GM10847 (cell line): ENCODE results near the gene SYNPO2L.
"Not testable (repeated sequence)": the region's sequence is repeated elsewhere in the genome, so short reads cannot be mapped to it uniquely, and the experiment has no call there.

Experiments
- POLR2A ChIP-seq: IDR thresholded peaks from 2 replicates; pipeline ENCODE4 v1.6.1; 2011; ENCODE audit not compliant: insufficient read length; ENCODE audit errors: extremely low read depth

Gene SYNPO2L, protein sequence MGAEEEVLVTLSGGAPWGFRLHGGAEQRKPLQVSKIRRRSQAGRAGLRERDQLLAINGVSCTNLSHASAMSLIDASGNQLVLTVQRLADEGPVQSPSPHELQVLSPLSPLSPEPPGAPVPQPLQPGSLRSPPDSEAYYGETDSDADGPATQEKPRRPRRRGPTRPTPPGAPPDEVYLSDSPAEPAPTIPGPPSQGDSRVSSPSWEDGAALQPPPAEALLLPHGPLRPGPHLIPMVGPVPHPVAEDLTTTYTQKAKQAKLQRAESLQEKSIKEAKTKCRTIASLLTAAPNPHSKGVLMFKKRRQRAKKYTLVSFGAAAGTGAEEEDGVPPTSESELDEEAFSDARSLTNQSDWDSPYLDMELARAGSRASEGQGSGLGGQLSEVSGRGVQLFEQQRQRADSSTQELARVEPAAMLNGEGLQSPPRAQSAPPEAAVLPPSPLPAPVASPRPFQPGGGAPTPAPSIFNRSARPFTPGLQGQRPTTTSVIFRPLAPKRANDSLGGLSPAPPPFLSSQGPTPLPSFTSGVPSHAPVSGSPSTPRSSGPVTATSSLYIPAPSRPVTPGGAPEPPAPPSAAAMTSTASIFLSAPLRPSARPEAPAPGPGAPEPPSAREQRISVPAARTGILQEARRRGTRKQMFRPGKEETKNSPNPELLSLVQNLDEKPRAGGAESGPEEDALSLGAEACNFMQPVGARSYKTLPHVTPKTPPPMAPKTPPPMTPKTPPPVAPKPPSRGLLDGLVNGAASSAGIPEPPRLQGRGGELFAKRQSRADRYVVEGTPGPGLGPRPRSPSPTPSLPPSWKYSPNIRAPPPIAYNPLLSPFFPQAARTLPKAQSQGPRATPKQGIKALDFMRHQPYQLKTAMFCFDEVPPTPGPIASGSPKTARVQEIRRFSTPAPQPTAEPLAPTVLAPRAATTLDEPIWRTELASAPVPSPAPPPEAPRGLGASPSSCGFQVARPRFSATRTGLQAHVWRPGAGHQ

DNA sequence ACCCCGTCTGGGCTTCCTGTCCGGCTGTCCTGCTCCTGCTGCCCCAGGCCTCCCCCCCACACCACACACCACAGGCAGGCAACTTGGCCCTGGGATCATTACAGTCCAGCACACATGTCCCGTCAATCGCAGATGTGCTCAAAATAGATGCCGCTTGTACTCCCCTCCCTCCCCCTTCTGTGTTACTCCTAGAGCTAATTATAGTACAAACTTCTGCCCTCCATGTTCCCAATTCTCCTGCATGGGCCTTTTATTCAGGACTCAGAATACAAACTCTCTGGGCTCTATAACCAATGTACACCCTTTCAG, at the start of gene SYNPO2L:
SYNPO2L (minus strand) TSS at position 40 of the 309 bp plus-strand sequence. CDS start 107 bp downstream, outside the sequence.
- TF ChIP-seq POLR2A: no peak

DNA sequence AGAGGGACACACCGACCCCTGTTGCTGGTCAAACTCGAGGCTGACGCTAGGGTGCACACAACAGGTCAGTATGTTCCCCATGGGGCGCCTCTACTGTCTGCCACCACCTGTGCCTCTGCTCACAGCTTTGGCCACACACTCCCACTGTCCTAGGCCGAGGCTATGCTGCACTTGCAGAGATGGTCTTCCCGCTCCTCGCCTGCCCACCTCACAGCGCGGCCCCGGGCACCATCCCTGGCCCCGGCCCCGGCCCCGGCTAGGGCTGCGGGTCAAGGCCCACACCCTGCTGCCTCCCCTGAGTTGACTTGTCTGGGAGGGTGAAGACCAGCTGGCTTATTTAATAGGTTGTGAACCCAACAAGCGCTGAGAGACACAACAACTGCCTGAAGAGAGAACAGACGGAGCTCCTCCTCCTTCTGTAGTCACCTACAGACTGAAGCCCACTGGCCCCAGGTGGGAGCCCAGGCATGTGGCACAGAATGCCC, 41.9 kb upstream of the SYNPO2L start, which contains the start of gene AGAP5:
AGAP5 (minus strand) TSS at position 435 of the 485 bp plus-strand sequence; CDS start at position 81, 354 bp downstream.
- TF ChIP-seq POLR2A: not testable (repeated sequence)

DNA sequence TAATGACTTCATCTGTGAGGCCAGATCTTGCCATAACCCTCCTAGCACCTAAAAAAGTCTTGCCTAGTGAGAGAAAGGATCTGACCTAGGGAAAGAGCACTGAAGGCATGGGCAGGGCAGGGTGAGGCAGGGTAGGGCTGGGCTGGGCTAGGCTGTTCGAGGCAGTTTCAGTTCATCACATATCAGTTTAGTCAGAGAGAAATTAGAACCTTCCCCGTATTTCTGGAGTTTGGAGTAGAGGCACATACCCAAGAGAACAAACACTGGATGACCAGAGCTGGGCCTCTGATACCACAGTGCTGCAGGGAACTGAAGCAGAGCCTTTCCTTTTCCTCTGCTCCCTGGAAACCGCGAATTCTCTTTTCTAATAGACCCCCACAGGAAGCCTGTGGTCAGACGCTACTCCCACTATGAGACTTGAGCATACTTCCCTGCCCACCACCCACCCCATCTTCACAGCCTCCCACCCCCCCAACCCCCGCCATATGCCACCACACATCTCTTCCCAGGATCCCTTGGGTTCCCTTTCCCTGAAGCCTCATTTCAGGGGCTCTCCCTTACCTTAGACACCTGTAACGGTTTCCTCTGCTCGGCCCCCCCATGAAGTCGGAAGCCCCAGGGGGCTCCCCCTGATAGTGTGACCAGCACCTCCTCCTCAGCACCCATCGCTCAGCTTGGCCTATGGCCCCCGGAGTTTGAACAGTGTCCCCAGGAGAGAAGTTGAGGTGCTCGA, 406 bp downstream of the SYNPO2L start:
- no peak for TF ChIP-seq POLR2A

DNA sequence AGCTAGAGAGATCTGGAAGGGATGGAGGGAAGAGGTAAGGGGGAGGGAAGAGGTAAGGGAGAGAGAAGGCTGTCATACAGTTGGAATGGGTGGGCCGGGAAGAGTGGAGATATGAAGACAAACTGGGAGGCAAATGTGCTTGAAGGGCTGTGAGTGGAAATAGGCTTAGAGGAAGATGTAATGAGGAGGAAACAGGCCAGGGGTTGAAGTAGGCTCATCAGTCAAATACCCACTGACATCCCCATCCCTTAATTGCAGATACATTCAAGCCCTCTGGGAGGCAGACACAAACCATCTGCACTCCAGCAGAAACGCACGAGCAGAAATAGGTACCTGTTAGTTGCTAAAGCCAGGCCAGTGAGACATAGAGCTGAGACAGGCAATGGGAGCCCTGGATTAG, 2.1 kb downstream of the SYNPO2L start:
- TF ChIP-seq POLR2A: no peak

DNA sequence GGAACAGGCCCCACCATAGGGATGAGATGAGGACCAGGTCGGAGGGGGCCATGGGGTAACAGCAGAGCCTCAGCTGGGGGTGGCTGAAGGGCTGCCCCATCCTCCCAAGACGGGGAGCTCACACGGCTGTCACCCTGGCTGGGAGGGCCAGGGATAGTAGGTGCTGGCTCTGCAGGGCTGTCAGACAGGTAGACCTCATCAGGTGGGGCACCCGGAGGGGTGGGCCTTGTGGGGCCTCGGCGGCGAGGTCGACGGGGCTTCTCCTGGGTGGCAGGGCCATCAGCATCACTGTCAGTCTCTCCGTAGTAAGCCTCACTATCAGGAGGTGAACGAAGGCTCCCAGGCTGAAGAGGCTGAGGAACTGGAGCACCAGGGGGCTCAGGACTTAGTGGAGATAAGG, 2.6 kb downstream of the SYNPO2L start:
- TF ChIP-seq POLR2A: no peak

DNA sequence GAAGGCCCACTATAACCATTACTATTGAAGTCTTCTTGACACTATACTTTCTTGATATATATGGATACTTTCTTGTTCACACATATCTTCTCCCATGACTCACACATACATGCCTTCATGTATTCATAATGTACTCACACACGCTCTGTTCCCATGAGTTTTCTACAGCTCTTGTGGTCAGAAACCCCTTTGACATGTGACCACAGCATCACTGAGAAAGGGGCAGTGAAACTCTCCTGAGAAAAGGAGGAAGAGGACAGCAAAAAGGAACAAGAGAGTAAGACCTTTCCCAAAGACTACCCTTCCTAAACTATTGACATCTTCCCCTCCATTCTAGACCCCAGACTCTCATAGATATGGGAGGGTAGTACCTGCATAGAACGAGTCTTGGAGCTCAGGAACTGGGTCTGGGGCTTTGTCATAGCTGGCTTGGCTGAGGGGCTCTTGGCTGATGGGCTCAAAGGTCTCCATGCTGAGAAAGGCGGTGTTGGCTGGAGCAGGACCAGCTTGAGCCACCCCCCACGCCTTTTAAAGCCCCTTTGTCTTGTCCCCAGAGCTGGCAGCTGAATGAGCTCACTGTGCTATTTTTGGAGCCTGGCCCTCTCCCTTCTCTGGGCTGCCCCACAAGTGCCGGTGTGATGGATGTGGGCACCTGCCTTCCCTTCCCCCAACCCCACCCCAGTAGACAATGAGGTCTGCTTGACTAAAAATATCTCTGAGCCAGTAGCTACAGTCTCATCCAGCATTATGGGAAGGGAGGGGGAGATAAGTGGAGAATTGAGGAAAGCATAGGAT, 5.1 kb downstream of the SYNPO2L start:
- TF ChIP-seq POLR2A: no peak

DNA sequence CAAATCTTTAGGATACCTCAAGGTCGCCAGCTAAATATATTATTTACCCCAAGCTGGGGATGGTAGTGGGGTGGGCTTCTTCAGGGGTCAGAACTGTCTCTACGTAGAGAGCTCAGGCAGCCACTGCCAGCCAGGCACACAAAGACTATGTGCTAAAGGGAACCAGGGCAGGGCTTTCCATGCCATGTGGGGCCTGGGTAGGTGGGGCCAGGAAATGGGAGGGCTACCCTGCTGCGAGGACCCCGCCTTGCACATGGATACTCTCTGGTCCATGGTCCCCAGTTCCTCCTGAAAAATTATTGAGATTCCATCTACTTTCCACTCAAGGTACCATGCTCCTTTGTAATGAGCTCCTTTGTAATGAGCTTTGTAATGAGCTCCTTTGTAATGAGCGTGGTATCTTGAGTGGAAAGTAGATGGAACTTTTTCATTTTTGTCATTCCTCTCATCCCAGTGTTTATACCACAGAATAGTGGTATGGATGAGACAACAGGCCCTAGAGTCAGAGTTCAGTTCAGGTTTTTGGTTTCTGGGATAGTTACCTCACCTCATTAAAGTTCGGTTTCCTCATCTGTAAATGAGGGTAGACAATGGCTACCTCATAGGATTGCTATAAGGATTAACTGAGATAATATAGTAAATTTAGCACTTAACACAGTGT, 5.8 kb downstream of the SYNPO2L start:
- TF ChIP-seq POLR2A: no peak

DNA sequence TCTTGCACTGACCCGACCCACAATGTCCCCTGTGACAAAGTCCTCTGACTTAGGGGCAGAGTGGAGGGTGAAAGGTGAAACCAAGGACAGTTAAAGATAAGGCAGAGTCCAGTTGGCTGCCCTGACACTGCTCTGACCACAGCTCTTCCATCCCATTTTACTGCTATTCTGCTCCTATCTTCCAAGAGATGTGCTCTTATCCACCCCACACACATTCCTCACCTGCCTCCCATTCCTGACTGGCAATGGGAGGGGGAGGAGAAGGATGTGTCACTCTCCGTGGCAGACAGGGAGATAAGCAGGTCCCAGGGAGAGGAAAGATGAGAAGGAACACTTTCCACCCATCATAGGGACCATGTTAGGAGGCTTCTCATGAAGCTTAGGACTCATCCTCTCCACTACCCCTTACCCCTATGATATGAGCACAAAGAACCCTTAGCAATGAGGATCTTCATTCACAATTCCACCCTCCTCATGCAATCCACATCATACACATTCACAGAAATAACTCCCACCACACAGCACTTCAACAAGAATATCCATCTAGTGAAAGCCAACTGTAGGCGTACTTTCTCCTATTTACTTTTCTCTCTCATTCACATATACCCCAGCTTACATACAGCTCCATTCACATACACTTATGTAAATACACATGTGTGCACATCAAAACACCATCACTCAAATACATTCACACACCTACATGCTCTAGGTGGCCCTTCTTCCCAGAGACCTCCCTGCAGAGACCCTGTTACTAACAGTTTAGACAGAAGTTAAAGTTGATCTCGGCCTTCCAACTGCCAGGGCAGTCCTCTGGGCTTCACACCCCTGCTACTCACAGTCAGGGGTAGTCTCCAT, 6.6 kb downstream of the SYNPO2L start:
- no peak for TF ChIP-seq POLR2A

DNA sequence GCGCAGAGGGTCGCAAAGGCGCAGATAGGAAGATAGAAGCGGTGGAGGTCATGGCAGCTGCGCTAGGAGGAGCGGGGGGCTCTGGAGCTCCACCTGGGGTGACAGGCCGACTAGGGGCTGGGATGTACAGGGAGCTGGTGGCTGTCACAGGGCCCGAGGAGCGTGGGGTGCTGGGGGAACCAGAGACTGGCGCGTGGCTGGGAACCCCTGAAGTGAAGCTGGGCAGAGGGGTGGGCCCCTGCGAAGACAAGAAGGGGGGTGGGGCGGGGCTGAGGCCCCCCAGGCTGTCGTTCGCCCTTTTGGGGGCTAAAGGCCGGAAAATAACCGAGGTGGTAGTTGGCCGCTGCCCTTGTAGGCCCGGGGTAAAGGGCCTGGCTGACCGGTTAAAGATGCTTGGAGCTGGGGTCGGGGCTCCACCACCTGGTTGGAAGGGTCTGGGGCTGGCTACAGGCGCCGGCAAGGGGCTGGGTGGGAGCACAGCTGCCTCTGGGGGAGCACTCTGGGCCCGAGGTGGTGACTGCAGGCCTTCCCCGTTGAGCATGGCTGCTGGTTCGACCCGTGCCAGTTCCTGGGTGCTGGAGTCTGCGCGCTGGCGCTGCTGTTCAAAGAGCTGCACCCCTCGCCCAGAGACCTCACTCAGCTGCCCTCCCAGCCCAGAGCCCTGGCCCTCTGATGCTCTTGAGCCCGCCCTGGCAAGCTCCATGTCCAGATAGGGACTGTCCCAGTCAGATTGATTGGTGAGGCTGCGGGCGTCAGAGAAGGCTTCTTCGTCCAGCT, 7.8 kb downstream of the SYNPO2L start:
- no peak for TF ChIP-seq POLR2A

DNA sequence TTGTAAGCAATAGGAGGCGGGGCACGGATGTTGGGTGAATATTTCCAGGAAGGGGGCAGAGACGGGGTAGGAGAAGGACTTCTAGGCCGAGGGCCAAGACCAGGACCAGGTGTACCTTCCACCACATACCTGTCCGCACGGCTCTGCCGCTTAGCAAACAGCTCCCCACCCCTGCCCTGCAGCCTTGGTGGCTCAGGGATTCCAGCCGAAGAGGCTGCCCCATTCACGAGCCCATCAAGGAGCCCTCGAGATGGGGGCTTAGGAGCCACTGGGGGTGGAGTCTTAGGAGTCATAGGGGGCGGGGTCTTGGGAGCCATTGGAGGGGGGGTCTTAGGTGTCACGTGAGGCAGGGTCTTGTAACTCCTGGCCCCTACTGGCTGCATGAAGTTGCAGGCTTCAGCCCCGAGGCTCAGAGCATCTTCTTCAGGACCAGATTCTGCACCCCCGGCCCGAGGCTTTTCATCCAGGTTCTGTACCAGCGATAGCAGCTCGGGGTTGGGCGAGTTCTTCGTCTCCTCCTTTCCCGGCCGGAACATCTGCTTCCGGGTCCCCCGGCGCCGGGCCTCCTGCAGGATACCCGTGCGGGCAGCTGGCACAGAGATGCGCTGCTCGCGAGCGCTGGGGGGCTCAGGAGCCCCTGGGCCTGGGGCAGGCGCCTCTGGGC, 8.5 kb downstream of the SYNPO2L start:
- TF ChIP-seq POLR2A: no peak

DNA sequence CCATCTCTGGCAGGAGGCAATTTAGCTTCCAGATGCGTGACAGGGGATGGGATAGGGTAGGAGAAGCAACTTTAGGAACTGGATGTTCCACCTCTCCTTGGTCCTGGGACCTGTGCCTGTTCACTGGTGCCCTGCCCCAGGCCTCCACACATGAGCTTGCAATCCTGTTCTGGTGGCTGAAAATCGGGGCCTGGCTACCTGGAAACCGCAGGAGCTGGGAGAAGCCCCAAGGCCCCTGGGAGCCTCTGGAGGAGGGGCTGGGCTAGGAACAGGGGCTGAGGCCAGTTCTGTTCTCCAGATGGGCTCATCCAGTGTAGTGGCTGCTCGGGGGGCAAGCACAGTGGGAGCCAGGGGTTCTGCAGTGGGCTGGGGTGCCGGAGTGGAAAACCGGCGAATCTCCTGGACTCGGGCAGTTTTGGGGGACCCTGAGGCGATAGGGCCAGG, 9.2 kb downstream of the SYNPO2L start:
- no peak for TF ChIP-seq POLR2A

DNA sequence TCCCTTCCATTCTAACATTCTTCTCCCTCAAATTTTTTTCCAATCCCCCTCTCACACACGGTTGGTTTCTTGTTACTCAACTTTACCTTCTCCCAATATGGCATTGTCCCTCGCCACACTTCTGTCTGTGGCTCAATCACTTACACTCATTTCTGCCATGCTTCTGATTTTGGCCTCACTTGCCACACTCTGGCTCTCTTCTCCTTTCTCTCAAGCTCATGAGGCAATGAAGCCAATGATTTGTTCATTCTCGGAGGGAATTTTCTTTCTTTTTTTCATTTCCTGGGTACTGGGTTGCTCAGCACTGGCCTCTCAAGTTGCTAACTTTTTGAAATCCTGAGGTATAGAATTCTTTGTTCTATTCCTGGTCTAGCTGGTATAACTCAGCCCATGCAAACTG, 10.6 kb downstream of the SYNPO2L start:
- TF ChIP-seq POLR2A: no peak

DNA sequence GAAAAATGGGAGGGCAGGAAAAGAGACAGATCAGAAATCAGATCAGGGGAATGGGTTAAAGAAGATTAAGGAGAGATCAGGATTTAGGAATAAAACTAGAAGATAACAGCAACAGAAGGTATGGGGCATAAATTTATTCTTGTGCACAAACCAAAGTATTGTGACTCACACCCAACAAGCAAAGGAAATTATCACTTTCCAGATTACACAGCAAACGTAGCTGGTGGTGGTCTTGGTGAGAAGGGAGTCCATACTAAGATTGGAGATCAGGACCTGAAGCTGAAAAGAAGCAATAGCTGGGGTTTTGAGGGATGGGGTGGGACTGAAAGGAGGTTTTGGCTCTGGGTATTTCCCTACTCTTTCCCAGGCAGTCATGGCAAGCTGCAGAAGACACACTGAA, 11.1 kb downstream of the SYNPO2L start:
- no peak for TF ChIP-seq POLR2A
